Measurements from ENCODE around the gene ZNF440. TPM values are rescaled to one million over a fixed set of nuclear protein-coding genes. Genes with fewer than 3 reads are reported as not detected.

The ZNF440 gene
- polyA plus RNA-seq, 1 of the 3 experiments (the other 2 are of a cell fraction) = 2.0 TPM

DNA sequence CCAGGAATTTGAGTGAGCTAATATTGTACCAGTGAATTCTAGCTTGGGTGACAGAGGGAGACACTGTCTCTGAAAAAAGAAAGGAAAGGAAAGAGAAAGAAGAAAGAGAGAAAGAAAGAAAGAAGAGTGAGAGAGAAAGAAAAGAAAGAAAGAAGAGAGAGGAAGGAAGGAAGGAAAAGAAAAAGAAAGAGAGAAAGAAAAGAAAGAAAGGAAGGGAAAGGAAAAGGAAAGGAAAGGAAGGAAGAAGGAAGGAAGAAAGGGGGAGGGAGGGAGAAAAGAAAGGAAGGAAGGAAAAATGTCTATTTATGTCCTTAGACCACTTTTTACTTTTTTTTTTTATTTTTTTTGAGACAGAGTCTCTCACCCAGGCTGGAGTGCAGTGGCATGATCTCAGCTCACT lies 21.1 kb upstream of the ZNF440 start:
- Histone ChIP-seq H4K20me1 (ENCODE audit: insufficient read depth) (no peaks in the 10 kb centered on the region), H3K4me3 (ENCODE audit: low read depth in 2 of 2, low read length in 1 of 2) (no peak overlapping the region), H3K4me1 (ENCODE audit: control insufficient read depth in 1 of 2, insufficient read depth in 2 of 2, low read depth in 1 of 2, low read length in 1 of 2) (peaks cover 0 to 5% of the 10 kb centered on the region in 2 experiments; a peak in 2 of 4 replicates), H3K27me3 (ENCODE audit: insufficient read depth) (no peaks in the 10 kb centered on the region), H3K9me2 (no peaks in the 10 kb centered on the region), H3K79me2 (ENCODE audit: insufficient read depth) (no peaks in the 10 kb centered on the region), H3K4me2 (no peak overlapping the region), H2AFZ (ENCODE audit: low read depth) (no peak overlapping the region), H3K9me3 (no peaks in the 10 kb centered on the region), H3K27ac (ENCODE audit: low read depth in 2 of 2, low read length in 1 of 2) (no peak overlapping the region), H3K36me3 (replicated peaks in 1 of 2; ENCODE audit: control insufficient read depth in 1 of 2, insufficient read depth in 2 of 2, low read length in 1 of 2) (no peaks in the 10 kb centered on the region), H3K9ac (no peak overlapping the region), H3F3A (replicated peaks; ENCODE audit: insufficient read depth) (peaks cover 3% of the 10 kb centered on the region)
- ChIA-PET POLR2A (no interaction called here), CTCF (no interaction called here)
- no peak for TF ChIP-seq EP300 (IDR thresholded peaks at IDR 0.05; ENCODE audit: borderline replicate concordance in 1 of 2, low read depth in 1 of 2, low read length in 1 of 2)
- no peak for TF ChIP-seq GATA2 (CRISPR knock-in tag; IDR thresholded peaks at IDR 0.05)
- TF ChIP-seq GABPA (IDR thresholded peaks at IDR 0.05; ENCODE audit: low read depth) = no peak
- no peak for TF ChIP-seq POLR2AphosphoS5 (IDR thresholded peaks at IDR 0.05; ENCODE audit: low read depth, low read length)
- no peak for TF ChIP-seq TEAD4 (IDR thresholded peaks at IDR 0.05; ENCODE audit: borderline replicate concordance, insufficient read depth)
- no peak for TF ChIP-seq SMC3 (IDR thresholded peaks at IDR 0.05; ENCODE audit: low read depth, low read length)
- TF ChIP-seq NFIC (IDR thresholded peaks at IDR 0.05; ENCODE audit: borderline replicate concordance) = no peak
- TF ChIP-seq MXI1 (IDR thresholded peaks at IDR 0.05; ENCODE audit: low read depth, low read length) = no peak
- no peak for TF ChIP-seq RAD21 (IDR thresholded peaks at IDR 0.05; ENCODE audit: low read length)
- no peak for TF ChIP-seq TAF1 (IDR thresholded peaks at IDR 0.05; ENCODE audit: borderline replicate concordance, low read depth, low read length)
- no peak for TF ChIP-seq RCOR1 (IDR thresholded peaks at IDR 0.05; ENCODE audit: low read length)
- no peak for DNase-seq

- Histone ChIP-seq H3K9me2 (no peaks in the 10 kb centered on the region), H3K9ac (no peak overlapping the region), H3K27ac (ENCODE audit: low read depth in 2 of 2, low read length in 1 of 2) (peak overlapping the region in 1 of 2 experiments; percentile 73; a peak in 2 of 4 replicates), H3K4me1 (ENCODE audit: control insufficient read depth in 1 of 2, insufficient read depth in 2 of 2, low read depth in 1 of 2, low read length in 1 of 2) (peaks cover 0 to 7% of the 10 kb centered on the region in 2 experiments; a peak in 2 of 4 replicates), H2AFZ (ENCODE audit: low read depth) (peak overlapping the region; percentile 53; the same call in 1 of the 2 replicates), H3K36me3 (replicated peaks in 1 of 2; ENCODE audit: control insufficient read depth in 1 of 2, insufficient read depth in 2 of 2, low read length in 1 of 2) (no peaks in the 10 kb centered on the region), H3F3A (replicated peaks; ENCODE audit: insufficient read depth) (peaks cover 11% of the 10 kb centered on the region), H3K4me2 (peak overlapping the region; percentile 89; the same call in 1 of the 2 replicates), H3K27me3 (ENCODE audit: insufficient read depth) (no peaks in the 10 kb centered on the region), H3K4me3 (ENCODE audit: low read depth in 2 of 2, low read length in 1 of 2) (no peak overlapping the region; a peak in 1 of 4 replicates), H3K79me2 (ENCODE audit: insufficient read depth) (peaks cover 6% of the 10 kb centered on the region; the same call in 1 of the 2 replicates), H4K20me1 (ENCODE audit: insufficient read depth) (no peaks in the 10 kb centered on the region), H3K9me3 (no peaks in the 10 kb centered on the region)
- peak; percentile 61 for TF ChIP-seq SMC3 (IDR thresholded peaks at IDR 0.05; ENCODE audit: low read depth, low read length)
- no peak for TF ChIP-seq USF2 (IDR thresholded peaks at IDR 0.05; ENCODE audit: borderline replicate concordance, low read depth, low read length)
- TF ChIP-seq MXI1 (IDR thresholded peaks at IDR 0.05; ENCODE audit: low read depth, low read length) = 0 out of 2 replicates have a peak, but pooled peaks have one; percentile 12
- peak; percentile 95 for TF ChIP-seq RAD21 (IDR thresholded peaks at IDR 0.05; ENCODE audit: low read length)
- peak; percentile 89 for TF ChIP-seq TCF12 (IDR thresholded peaks at IDR 0.05)
- TF ChIP-seq CTCF (IDR thresholded peaks at IDR 0.05) = peak; percentile 75
- peak; percentile 4 for TF ChIP-seq CHD2 (IDR thresholded peaks at IDR 0.05; ENCODE audit: low read length, partially characterized antibody)
- TF ChIP-seq NFIC (IDR thresholded peaks at IDR 0.05; ENCODE audit: borderline replicate concordance) = no peak
- 15% methylated on average over 8 of the region's 8 CpGs for WGBS (ENCODE audit: low lambda C conversion rate)
- ChIA-PET CTCF (interaction anchor here (0.6 to 8.3 kb wide), 62 partner anchors 10 to 874 kb away, joined by 3 to 94 read pairs (median 4); partner anchors contain the start of genes ZNF20, ZNF433, ZNF439 and ZNF440), POLR2A (interaction anchor here (0.6 to 1.6 kb wide), 8 partner anchors 31 to 359 kb away, joined by 3 to 6 read pairs (median 3); partner anchors contain the start of genes ZNF20, ZNF441, ZNF625 and ZNF763)
- peak; percentile 86 for DNase-seq
Measured at GRCh38 chr19:11797491-11797890, 16.6 kb upstream of the ZNF440 start.

Measured in SK-N-SH (cell line).